Measurements from ENCODE around the gene SLX4IP.
A peak's percentile ranks its signal among the peaks of the same experiment; 100 is the strongest.

The SLX4IP gene

GRCh38 chr20:10497791-10498190 lies 62.7 kb downstream of the SLX4IP start:
- DNase-seq, result no peak

- DNase-seq, result no peak
These were observed 63.1 kb downstream of the SLX4IP start for GRCh38 chr20:10498200-10498599.

- DNase-seq, result peak in 8 of 14 donors; percentile 17 to 73 (median 58)
These were observed 66.3 kb downstream of the SLX4IP start for GRCh38 chr20:10501402-10501801.

GRCh38 chr20:10502098-10502526 lies 67.0 kb downstream of the SLX4IP start:
- no peak for DNase-seq

GRCh38 chr20:10504608-10504993 lies 69.5 kb downstream of the SLX4IP start:
- DNase-seq, result no peak

GRCh38 chr20:10504994-10505730 lies 70.1 kb downstream of the SLX4IP start:
- DNase-seq, result no peak

- DNase-seq, result no peak
These were observed 70.7 kb downstream of the SLX4IP start for GRCh38 chr20:10505827-10506226.

- DNase-seq, result no peak
These were observed 71.9 kb downstream of the SLX4IP start for GRCh38 chr20:10507052-10507451.

- peak in 1 of 14 donors; percentile 6 for DNase-seq
These were observed 73.0 kb downstream of the SLX4IP start for GRCh38 chr20:10508060-10508459.

- DNase-seq, result peak in 1 of 14 donors; percentile 23
These were observed 73.6 kb downstream of the SLX4IP start for GRCh38 chr20:10508468-10509251.

- DNase-seq, result no peak
These were observed 74.3 kb downstream of the SLX4IP start for GRCh38 chr20:10509376-10509775.

- no peak for DNase-seq
These were observed 75.1 kb downstream of the SLX4IP start for GRCh38 chr20:10510216-10510615.

GRCh38 chr20:10511170-10511508 lies 76.0 kb downstream of the SLX4IP start:
- DNase-seq, result no peak

- DNase-seq, result peak in 11 of 14 donors; percentile 26 to 89 (median 55)
These were observed 76.6 kb downstream of the SLX4IP start for GRCh38 chr20:10511509-10512251.

- no peak for DNase-seq
These were observed 78.0 kb downstream of the SLX4IP start for GRCh38 chr20:10513061-10513460.

GRCh38 chr20:10513931-10514575 lies 78.9 kb downstream of the SLX4IP start:
- no peak for DNase-seq

- no peak for DNase-seq
These were observed 81.4 kb downstream of the SLX4IP start for GRCh38 chr20:10516529-10516928.

GRCh38 chr20:10519361-10520046 lies 84.4 kb downstream of the SLX4IP start:
- DNase-seq, result no peak

GRCh38 chr20:10520528-10520927 lies 85.4 kb downstream of the SLX4IP start:
- no peak for DNase-seq

- peak in 2 of 14 donors; percentile 29 to 45 for DNase-seq
These were observed 86.1 kb downstream of the SLX4IP start for GRCh38 chr20:10521068-10521831.

GRCh38 chr20:10521836-10522235 lies 86.7 kb downstream of the SLX4IP start:
- DNase-seq, result no peak

All from C1 segment of cervical spinal cord (tissue), 14 donors.